OCI-LY7 (cell line): Measurements from ENCODE around the gene CDC42.

ENCODE experiments used
- EZH2phosphoT487 ChIP-seq: fragments of 200-600 bp; sonication (generic); IDR thresholded peaks from 2 replicates; pipeline ENCODE4 v1.6.1; 2018; ENCODE audit warnings: low read depth, borderline replicate concordance, mild to moderate bottlenecking, mixed run types, antibody characterized with exemption, low read length, moderate library complexity, mixed read lengths
- TF ChIP-seq, protein P1 (sequence below): fragments of 200-600 bp; sonication (generic); conservative IDR thresholded peaks from 2 replicates; pipeline ENCODE4 v1.5.1; 2014; ENCODE audit warnings: mild to moderate bottlenecking, antibody characterized with exemption, low read length, moderate library complexity, mixed read lengths

DNA sequence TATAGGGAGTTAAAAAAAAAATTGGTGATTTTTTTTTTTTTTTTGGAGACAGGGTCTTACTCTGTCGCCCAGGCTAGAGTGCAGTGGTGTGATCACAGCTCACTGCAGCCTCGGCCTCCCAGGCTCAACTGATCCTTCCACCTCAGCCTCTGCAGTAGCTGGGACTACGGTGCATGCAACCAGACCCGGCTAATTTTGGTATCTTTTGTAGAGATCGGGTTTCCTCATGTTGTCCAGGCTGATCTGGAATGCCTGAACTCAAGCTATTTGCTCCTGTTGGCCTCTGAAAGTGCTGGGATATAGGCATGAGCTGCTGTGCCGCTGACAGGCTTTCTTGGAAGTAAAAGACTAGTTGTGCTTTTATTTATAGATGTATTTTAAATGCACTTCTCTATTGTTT, 3.0 kb downstream of the CDC42 start:
- TF ChIP-seq, protein P1, sequence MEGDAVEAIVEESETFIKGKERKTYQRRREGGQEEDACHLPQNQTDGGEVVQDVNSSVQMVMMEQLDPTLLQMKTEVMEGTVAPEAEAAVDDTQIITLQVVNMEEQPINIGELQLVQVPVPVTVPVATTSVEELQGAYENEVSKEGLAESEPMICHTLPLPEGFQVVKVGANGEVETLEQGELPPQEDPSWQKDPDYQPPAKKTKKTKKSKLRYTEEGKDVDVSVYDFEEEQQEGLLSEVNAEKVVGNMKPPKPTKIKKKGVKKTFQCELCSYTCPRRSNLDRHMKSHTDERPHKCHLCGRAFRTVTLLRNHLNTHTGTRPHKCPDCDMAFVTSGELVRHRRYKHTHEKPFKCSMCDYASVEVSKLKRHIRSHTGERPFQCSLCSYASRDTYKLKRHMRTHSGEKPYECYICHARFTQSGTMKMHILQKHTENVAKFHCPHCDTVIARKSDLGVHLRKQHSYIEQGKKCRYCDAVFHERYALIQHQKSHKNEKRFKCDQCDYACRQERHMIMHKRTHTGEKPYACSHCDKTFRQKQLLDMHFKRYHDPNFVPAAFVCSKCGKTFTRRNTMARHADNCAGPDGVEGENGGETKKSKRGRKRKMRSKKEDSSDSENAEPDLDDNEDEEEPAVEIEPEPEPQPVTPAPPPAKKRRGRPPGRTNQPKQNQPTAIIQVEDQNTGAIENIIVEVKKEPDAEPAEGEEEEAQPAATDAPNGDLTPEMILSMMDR: no peak
- TF ChIP-seq EZH2phosphoT487: no peak
